Fibroblast of lung (primary cell): Measurements from ENCODE around the gene DZIP1.

Experiments used
- CTCF ChIP-seq, 2 donors: IDR thresholded peaks in 1 of 2; conservative IDR thresholded peaks in 1 of 2; 1 replicate in 1 of 2; 2 replicates in 1 of 2; pipeline ENCODE4 v1.5.1; 2011 to 2012; ENCODE audit warnings: low read length in 2 of 2, control low read depth in 1 of 2, inconsistent platforms in 1 of 2, low read depth in 1 of 2, mild to moderate bottlenecking in 1 of 2
- EZH2 ChIP-seq: IDR thresholded peaks from 2 replicates; pipeline ENCODE4 v1.5.1; 2012; ENCODE audit warnings: low read length, control low read depth, mild to moderate bottlenecking; ENCODE audit errors: missing control alignments

- TF ChIP-seq CTCF (conservative IDR thresholded peaks at IDR 0.05 in 1 of 2, IDR thresholded peaks at IDR 0.05 in 1 of 2; ENCODE audit: low read depth in 1 of 2, low read length in 2 of 2): no peak
- TF ChIP-seq EZH2: no peak
Measured at GRCh38 chr13:95628488-95628887, 16.0 kb downstream of the DZIP1 start.
